Measurements from ENCODE around the gene SP140.
A peak's percentile ranks its signal among the peaks of the same experiment; 100 is the strongest.
"Not testable (repeated sequence)": the region's sequence is repeated elsewhere in the genome, so short reads cannot be mapped to it uniquely, and the experiment has no call there.

The SP140 gene

DNA sequence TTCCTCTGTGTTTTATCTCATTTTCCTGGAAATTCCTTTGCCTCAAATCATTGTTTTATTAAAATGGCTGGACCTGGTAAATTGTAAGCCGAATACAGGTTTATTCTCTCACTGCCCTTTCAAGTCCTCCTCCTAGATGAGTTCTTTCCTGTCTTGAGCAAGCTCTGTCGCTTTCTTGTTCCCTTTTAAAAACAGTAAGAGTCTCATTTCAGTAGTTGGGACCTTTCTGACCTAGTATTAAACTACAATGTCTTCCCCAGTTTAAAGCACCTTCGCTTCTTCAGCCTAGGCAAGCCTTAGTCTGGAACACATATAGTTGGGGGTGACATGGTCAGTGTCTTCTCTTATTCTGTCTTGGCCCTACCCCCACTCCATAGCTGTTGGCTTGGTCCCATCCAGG lies 60.5 kb downstream of the SP140 start:
- no peak for FAIRE-seq
- DNase-seq (ENCODE audit: low spot score): no peak

GRCh38 chr2:230289311-230289710 lies 63.8 kb downstream of the SP140 start:
- FAIRE-seq; DNase-seq (ENCODE audit: low spot score): not testable (repeated sequence)

DNA sequence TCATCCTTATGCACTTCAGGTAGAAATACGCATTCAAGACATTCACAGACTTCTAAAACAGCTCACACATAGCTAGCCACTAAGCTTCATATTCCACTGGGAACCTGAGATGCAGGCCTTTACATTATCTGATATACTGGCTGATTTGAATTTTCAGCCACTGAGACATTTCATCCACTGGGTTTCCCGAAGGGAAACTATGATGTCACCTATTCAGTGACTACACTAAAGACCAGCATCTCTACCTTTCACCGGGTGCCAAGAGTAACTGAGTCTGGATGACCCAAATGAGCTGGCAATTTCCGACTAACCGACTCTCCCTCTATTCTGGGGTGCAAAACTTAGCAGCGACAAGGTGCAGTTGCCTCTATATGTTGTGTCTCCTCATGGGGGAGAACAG lies 69.7 kb downstream of the SP140 start:
- FAIRE-seq (no peak), DNase-seq (ENCODE audit: low spot score) (no peak)

DNA sequence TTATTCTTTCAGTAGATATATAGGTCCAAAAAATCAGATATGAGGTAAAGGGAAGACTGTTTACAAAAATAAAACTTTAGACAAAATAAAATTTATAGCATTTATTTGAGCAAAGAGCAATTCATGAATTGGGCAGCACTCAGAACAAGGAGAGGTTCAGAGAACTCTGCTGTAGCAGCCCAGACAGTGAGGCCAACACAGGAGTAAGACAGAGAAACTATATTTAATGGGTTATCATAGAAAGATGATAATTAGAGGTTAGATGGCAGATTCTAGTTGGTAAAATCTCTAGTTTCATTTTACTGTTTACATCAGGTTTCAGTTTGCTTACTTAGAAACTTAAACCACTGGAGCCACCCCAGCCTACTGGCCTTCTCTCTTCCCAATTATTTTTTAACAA lies 71.4 kb downstream of the SP140 start:
- DNase-seq (ENCODE audit: low spot score) (no peak), FAIRE-seq (no peak)

DNA sequence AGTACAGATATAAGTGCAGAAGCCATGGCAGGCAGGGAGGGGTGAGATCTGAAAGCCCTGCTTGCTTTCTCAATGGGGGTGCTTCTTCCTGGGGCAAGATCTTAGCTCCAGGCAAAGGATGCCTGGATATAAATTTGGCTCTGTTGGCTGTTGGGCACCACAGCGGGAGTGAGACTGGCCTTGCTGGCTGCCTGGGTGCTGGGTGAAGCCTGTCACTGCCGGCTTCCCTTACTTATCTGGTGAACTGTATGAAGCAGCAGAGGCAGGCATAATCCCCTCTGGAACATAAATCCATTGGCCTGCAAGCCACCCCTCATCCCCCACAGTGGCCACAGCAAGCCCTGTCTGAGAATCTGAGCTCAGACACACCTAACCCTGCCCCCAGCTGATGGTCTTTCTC lies 74.1 kb downstream of the SP140 start:
- DNase-seq (ENCODE audit: low spot score) (no peak), FAIRE-seq (no peak)

DNA sequence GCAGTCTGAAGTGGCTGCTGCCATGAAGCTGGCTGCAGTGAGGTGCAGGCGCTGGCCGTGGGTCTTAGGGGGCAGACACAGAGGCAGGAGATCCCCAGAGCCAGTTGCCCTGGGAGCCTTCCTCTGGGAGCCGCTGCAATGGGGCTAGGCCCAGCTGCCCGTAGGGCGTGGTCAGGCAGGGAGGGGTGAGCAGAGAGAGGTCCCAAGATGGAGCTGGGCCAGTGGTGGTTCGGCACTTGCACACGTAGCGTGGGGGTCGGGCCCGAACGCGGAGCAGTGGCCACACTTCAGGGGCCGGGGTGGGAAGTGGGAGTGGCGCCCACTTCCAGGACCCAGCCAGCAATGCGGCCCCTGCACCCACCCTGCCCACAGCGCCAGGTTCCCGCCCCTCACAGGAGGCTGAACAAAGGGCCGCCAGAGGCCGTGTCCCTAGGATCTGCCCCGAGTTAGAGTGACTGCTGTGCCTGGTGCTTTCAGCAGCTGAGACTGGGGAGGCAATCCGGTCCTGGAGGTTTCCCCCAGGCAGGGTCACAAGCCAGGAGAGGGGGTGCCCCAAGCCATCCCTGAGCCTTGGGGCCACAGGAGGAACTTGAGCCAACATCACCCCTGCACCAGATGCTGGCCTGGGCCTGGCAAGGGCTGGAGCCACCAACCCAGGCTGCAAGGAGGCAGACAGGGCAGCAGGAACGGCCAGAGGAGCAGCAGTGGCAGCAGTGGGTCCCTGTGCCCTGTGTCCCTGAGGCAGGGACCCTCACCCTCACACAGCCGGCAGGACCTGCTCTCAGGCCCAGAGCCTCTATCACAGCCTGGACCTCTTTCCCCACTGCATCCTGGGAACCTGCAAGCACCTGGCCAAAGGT lies 80.1 kb downstream of the SP140 start:
- no peak for FAIRE-seq
- no peak for DNase-seq (ENCODE audit: low spot score)

DNA sequence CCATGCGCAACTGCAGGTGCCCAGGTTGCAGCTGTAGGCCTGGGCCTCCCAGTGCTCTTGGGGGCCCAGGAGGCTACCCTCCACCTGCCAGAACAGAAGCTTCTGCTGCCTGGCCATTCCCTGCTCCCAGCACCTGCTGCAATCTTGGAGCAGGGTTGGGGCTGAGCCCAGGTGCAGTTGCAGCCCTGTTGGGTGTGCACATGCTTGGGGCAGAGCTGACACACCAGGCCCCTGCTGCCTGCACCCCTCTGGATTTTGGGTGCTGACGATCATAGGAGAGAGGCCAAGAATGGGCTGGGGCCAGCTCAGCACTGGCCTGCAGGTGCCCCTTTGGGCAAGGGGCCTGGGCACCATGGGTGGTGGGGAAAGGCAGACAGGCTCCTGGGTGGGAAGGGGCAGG lies 80.9 kb downstream of the SP140 start:
- DNase-seq (ENCODE audit: low spot score) (no peak), FAIRE-seq (no peak)

DNA sequence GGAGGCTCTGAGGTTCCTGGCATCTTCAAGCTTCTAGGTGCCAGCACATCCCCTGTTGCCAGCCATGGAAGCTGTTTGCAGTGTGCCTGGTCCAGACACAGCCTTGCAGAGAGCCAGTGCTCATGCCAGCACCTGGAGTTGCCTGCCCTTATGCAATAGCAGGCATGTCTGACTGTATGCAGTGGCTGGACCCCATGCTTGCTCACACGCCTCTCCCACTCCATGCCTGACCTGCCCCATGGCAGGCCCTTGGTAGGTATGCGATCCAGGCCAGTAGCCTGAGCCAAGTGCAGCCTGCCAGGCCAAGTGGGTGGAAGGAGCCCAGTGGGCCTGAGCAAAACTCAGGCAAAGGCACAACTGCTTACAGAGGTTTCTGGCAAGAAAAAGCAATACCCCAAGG lies 81.9 kb downstream of the SP140 start:
- DNase-seq (ENCODE audit: low spot score) (no peak), FAIRE-seq (no peak)

- DNase-seq (ENCODE audit: low spot score): no peak
Observed at GRCh38 chr2:230308402-230309000, 83.0 kb downstream of the SP140 start.

DNA sequence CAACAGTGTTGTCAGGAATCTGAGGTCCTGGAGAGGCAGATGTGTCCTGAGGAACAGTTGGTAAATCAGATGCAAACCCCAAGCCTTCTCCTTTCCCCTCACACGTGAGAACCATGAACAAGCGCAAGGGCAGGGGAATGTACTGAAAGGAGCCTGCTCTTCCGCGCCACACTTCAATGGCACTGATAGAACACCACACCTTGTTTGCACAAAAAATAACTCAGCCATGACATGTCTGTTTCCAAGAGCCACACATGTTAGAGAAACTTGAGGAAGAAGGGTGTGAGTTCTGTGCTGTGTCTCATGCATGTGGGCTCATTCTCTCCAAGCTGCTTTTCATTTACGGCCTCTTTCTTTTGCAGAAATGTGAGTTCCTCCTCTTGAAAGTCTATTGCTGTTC lies 85.3 kb downstream of the SP140 start:
- not testable (repeated sequence) for FAIRE-seq; DNase-seq (ENCODE audit: low spot score)

More at GRCh38 chr2:230308402-230309000, 83.0 kb downstream of the SP140 start:
- no peak for FAIRE-seq

DNA sequence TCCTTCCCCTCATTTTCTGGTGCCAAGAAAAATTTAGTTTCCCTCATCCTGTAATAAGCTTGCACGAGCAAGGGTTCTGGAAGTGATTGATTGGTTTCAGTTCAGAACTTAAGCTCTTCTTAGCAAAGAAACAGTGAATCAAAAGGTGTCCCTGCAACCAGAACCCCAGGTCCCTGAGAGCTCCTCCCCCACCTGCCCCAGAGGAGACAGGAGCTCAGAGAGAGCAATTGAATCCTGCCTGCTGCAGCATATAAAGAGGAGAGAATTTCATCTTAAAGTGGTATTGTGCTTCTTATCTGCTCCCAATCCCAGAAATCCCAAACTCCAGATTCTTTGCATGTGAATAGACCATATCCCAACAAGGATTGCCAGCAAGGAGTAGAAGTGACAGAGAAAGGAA lies 86.1 kb downstream of the SP140 start:
- DNase-seq (ENCODE audit: low spot score); FAIRE-seq: not testable (repeated sequence)

DNA sequence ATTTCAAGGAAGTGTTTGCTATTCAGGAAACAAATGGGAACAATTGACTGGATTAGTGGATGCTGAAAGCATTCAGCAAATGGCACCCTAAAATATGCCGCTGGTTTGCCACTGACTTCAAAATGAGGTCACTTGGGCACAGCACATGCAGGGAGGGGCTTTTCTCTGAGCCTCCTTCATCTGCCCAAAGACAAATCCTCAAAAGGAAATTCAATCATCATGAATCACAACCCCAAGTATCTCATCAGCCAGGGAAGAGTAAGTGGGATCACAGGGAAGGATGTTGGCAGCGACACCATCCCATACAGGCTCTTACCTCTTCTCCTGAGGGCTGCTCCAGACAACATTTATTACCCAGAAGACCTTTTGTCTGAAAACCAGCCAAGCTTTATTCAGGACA lies 87.1 kb downstream of the SP140 start:
- DNase-seq (ENCODE audit: low spot score) (peak; percentile 26), FAIRE-seq (no peak)

DNA sequence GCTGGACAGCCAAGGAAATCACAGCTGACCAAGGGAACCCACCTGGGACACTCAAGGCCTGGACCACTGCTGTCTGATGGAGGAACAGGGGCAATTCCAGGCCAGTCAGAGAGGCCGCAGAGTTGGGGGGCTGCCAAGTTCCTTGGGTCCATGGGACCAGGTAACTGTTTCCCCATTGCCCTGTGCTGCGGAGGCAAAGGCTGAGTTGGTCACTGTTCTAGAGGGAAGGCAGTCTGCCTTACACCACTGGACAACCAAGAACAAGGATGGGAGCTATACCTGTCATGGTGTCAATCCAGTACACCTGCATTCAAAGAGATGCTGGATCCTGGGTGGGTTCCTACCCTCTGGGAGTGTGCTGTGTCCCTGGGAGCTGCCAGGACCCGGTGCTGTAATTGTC lies 91.8 kb downstream of the SP140 start:
- FAIRE-seq: no peak

DNA sequence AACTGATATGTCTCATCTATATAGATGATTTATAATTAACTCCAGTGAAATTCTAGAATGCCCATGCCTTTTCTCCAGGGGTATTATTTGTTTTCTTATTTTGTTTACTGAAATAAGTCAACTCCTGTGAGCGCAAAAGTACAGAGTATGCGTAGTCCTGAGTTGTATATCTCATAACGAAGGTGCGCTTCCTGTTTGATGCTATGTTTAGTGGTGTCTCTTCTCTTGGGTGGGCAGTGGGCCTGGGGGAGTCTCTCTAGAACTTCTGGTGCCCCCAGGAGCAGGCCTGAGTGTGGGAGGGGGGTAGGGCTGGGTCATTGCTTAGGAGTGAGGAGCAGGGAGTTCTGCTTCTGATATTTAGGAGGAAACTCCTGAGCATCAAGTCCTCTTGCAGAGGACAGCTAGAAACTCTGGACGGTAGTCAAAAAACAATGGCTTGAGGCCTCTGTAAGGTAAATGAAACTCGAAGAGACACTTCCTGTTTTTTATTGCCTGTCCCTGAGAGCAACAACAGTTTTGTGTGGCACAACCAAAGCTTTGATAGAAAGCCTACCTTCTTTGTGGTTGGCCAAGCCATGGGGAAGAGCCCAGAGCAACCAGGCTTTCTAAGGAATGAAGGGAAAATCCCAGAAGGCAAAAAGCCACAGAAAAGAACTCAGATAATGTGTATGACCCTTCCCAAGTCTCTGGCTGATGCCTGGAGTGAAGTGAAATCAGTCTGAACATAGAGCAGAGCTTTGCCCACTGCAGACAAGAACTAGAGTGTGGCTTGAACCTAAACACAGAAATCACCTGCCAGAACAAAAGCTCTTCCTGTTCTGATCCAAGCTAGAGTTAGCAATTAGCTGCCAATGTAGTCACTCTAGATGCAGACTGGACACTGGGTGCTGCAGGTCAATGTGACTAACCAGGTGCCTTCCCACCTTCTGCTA lies 92.9 kb downstream of the SP140 start:
- no peak for DNase-seq (ENCODE audit: low spot score)
- FAIRE-seq: no peak

More for the DNA sequence above, 91.8 kb downstream of the SP140 start:
- DNase-seq (ENCODE audit: low spot score): no peak

DNA sequence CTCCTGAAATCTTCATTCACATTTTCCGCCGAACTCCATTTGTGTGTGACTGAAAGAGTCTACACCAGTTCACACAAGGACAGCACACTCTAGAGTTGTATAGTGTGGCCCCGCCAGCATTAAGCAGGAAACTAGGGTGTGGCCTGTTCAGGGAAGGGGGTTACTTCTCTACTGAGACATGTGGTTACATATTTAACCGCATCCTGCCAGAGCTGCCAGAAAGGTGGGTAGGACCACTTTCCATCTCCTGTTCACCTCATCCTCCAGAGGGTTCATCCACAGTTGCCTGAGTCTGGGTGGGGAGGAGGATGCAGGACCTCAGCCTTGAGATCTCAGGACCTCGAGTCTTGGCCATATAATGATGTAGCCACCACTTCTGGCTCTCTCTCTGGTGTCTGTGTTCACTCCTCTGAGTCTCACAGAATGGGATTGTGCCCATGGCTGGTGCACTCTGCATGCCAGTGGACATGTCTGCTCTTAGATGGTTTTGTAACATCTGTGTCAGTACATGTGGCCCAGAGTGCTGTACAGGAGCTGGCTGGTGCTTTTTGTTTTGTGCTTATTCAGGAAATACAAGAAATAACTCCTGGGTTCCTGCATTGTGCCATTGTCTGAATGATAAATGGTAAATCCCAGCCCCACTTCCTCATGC lies 93.8 kb downstream of the SP140 start:
- DNase-seq (ENCODE audit: low spot score) (no peak), FAIRE-seq (no peak)

- FAIRE-seq (no peak), DNase-seq (ENCODE audit: low spot score) (no peak)
Observed at GRCh38 chr2:230321031-230321430, 95.5 kb downstream of the SP140 start.

GRCh38 chr2:230322561-230323384 lies 97.2 kb downstream of the SP140 start:
- DNase-seq (ENCODE audit: low spot score) (no peak), FAIRE-seq (no peak)

DNA sequence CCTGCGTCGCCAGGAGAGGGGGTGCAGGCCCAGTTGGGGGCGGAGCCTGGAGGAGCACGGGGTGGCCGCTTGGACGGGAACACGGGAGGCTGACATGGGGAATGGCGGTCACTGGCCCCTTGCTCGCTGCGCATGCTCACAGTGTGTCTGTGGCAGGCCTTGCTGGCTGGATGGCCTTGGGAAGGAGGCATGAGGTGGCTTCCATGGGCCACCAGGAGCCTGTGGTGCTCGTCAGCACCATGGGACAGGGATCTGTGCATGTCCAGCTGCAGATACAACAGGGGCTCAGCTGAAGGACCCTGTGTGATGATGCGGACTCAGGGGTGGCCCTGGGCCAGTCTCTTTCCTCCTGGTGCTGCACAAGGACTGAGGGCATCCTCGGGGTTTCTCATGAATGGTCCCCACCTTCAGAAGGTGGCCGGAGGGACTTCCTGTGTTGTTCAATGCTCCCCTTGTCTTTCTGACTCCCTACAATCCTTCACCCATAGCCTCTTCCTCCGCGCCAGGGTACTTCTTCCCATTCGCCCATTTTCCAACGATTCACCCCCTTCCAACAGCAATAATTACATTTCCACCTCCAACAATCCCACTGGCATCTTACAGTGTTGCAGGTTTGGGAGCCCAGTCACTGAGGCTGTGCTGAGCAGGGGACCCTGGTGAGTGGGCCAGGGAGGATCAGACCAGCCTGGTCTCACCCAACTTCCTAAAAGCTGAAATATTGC lies 98.0 kb downstream of the SP140 start:
- FAIRE-seq: no peak
- DNase-seq (ENCODE audit: low spot score): no peak

- DNase-seq (ENCODE audit: low spot score): no peak
- FAIRE-seq: no peak
Observed at GRCh38 chr2:230324503-230324902, 99.0 kb downstream of the SP140 start.

Measured in RCC 7860 (cell line).